ENCODE results near the gene ADGRF4.

DNA sequence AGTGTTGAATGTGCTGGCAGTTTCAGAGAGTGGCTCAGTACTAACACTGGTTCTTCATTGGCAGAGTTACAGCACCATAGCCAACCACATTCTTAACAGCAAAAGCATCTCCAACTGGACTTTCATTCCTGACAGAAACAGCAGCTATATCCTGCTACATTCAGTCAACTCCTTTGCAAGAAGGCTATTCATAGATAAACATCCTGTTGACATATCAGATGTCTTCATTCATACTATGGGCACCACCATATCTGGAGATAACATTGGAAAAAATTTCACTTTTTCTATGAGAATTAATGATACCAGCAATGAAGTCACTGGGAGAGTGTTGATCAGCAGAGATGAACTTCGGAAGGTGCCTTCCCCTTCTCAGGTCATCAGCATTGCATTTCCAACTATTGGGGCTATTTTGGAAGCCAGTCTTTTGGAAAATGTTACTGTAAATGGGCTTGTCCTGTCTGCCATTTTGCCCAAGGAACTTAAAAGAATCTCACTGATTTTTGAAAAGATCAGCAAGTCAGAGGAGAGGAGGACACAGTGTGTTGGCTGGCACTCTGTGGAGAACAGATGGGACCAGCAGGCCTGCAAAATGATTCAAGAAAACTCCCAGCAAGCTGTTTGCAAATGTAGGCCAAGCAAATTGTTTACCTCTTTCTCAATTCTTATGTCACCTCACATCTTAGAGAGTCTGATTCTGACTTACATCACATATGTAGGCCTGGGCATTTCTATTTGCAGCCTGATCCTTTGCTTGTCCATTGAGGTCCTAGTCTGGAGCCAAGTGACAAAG is 17.0 kb upstream of the ADGRF4 start:
- no peak for TF ChIP-seq NBN (IDR thresholded peaks at IDR 0.05; ENCODE audit: low read depth)
- TF ChIP-seq POLR2AphosphoS5 (IDR thresholded peaks at IDR 0.05; ENCODE audit: control insufficient read depth, insufficient read depth, low read depth, low read length): no peak
- no peak for TF ChIP-seq RNF2 (IDR thresholded peaks at IDR 0.05)
- no peak for TF ChIP-seq XRCC5 (IDR thresholded peaks at IDR 0.05; ENCODE audit: low read depth, low read length)
- TF ChIP-seq EHMT2 (IDR thresholded peaks at IDR 0.05): no peak
- TF ChIP-seq NFE2L1 (tag; IDR thresholded peaks at IDR 0.05; ENCODE audit: borderline replicate concordance, low read depth): no peak
- TF ChIP-seq ZNF143 (CRISPR knock-in tag; IDR thresholded peaks at IDR 0.05): no peak
- no peak for TF ChIP-seq BRF1 (IDR thresholded peaks at IDR 0.05; ENCODE audit: borderline replicate concordance, extremely low read depth, insufficient read length)
- no peak for TF ChIP-seq GATAD2A (IDR thresholded peaks at IDR 0.05)
- TF ChIP-seq SMARCA5 (IDR thresholded peaks at IDR 0.05): no peak
- TF ChIP-seq KDM5B (IDR thresholded peaks at IDR 0.05; ENCODE audit: insufficient replicate concordance, low read depth, low read length): no peak
- no peak for TF ChIP-seq TAF1 (IDR thresholded peaks at IDR 0.05; ENCODE audit: control insufficient read depth, extremely low read depth, insufficient read depth, low read length, severe bottlenecking)

All from K562 (cell line).